AG08395 (cell line): ENCODE results near the gene CDCA7.
"Not testable (repeated sequence)": the region's sequence is repeated elsewhere in the genome, so short reads cannot be mapped to it uniquely, and the experiment has no call there.

Experiments
- DNase-seq: peaks from one replicate; pipeline ENCODE4 v3.0.0; 2012; ENCODE audit warnings: mixed read lengths, low spot score

CDCA7 gene

DNA sequence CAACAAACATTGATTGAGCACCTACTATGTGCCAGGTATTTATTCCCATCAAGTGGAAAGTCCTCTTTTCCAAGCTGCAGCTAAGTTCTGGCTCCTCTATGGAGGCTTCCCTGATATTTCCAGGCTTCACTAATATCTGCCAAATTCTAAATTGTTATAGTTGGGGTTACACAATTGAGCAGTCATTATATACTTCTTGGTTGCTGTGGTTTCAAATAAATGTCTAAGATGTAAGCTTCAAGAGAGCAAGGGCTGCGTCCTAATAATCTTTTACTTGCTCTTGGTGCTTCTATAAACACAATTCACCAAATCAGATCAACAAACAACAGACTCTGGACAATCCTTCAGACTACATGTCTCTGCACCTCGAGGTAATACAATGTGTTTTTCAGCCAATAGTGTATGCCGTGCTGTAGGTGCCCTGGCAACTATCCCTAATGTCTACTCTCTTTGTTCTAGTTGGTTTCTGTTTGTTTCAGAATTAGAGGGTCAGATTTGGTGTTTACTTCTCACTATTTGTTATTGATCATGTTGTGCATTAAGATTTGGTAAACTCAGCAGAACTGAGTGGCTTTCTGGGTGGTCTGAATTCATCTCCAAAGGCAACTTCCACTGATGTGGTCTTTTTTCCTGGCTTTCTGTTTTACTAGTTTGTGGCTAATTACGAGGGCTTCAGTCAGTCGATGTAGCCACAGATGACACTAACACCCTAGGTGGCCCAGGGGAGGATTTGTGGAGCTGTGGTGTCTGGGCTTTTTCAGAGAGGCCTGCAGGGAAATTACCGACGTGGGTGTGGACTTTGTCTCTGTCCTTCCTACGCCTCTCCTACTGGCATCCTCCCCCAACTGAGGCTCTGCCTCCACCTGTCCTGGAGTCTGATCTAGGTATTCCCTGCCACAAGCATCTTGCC lies 50.4 kb downstream of the CDCA7 start:
- no peak for DNase-seq

DNA sequence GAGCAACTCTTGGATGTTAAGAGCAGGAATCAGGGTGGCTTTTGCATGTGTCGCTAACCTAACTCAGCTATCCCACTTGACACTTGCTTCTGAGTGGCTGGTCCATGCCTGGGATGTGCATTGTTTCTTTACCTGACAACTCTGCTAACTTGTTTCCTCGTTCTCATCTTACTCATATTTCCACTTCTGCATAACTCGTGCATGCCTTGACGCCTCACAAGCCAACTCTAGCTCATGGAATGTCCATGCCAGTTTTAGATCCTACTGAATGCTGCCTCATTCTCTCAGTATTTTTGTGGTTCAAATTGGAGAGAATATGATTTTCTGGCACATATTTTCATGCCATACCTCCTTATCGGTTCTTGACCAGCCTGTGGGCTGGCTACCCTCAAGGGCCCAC lies 52.5 kb downstream of the CDCA7 start:
- DNase-seq = no peak

DNA sequence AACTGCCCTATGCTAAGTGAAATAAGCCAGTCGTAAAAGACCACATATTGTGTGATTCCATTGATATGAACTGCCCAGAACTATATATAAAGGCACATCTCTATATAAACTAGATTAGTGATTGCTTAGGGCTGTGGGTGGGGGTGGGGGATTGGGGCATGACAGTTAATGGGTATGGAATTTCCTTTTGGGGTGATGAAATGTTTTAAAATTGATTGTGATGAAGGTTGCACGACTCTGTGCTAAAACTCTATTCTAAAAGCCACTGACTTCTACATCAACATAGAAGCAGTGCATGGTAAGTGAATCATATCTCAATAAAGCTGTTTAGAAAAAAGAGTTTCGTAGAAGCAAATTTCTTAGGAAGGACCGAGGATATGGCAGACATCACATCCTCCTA lies 53.0 kb downstream of the CDCA7 start:
- DNase-seq = no peak

DNA sequence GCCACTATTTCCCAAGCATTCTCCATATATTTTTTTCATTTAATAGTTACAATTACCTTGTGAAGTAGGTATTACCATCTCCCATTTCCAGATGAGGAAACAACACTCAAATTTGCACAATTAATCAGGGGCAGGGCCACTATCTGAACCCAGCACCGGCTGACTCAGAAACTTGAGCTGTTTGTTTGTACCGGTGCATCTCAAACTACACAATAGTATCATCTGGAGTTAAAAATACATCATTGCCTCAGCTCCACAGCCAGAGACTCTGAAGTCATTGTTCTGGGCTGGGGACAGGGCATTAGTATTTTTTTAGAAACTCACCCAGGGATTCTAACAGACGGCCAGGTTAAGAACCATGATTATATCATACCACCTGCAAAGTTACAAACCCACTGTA lies 55.9 kb downstream of the CDCA7 start:
- DNase-seq = no peak

DNA sequence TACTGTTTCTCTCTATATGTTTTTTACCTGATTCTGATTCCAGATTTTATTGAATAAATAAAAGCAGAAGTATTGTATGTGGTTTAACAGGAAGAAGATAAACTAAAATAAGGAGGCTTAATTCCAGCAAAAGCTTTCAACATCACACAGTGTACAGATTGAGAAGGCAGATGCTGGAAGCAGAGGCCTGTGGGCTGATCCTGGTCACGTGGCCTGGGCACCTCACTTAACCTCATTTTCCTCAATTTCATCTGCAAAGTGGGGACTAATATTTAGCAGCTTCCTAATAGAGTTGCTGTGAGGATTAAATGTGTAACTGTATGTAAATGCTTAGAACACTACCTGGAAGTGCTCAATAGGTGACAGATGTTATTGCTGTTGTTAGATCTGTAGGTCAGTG lies 58.0 kb downstream of the CDCA7 start:
- no peak for DNase-seq

DNA sequence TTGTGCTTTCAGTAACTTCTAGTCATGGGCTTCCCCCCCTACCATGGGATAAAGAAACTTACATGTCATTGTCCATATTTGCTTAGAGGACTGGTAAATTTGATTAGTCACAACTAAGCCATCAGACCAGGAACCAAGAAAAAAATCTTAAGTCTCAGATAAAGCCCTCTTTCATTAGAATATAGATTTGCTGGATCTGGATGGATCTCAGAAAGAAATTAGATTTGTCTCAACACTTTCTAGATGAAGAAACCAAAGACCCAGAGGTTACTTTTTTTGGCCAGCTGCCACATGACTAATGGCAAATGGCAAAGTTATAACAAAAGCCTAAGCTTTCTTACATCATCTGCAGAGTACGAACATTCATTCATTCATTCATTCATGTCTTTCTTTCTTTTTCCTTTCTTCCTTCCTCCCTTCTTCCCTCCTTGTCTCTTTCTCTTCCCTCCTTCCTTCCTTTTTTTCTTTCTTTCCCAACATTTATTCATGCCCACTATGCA lies 60.2 kb downstream of the CDCA7 start:
- DNase-seq = no peak

DNA sequence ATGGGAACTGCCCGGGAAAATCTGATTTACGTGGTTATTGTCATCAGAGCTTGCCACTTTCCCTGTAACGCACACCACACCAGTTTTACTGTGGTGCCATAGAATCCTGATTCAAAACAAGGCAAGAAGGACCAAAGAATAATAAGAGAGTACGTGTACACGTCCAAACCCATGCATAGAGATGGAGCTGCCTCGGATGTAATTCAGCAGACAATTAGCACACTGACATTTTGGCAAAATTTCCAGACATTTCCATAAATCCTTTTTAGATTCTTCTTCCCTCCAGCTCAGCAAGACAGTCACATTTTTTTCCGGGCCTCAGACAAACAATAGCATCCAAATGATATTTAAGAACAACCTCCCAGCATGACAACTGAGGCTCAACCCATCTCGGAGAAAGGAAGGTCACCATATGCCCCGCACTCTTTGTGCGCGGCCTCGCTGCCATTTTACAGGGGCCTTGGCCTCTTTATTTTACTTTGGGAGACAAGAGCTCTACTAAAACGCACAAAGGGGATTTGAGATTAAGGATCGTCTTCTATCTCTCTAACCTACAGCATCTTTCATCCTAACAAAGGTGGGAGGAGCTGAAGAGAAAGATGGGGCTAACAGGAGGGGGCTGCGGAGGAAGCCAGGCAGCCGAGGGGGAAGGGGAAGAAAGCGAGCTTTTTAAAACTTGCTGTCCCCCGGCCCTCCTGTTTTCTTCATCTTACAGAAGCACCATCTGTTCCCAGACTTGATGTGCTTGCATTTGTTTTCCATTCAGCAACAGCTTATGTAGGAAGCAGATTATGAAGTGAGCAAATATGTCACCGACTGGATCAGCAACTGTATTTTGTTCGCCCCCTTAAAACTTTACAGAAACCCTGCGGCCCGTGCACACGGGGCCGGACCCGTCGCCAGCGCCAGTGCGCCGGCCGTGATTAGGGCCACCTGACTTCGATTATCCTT lies 61.0 kb downstream of the CDCA7 start:
- DNase-seq = no peak

DNA sequence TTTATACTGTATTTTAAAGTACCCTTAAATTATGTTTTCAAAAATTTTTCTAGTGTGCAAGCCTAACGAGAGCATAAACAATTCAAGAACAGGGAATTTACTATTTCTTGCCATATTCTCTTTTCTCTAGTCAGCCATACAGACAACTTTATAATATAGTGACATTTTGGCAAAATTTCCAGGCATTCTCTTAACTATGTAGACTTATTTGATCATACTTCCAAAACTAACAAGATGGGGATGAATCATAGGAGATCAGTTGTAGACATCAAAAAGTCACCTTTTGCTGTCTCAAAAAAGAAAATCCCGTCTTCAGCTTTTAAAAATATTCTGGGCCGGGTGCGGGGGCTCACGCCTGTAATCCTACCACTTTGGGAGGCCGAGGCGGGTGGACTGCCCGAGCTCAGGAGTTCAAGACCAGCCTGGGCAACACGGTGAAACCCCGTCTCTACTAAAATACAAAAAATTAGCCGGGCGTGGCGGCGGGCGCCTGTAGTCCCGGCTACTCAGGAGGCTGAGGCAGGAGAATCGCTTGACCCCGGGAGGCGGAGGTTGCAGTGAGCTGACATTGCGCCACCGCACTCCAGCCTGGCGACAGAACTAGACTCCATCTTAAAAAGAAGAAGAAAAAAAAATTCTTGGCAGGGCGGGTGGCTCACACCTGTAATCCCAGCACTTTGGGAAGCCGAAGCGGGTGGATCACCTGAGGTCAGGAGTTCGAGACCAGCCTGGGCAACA lies 61.9 kb downstream of the CDCA7 start:
- DNase-seq = not testable (repeated sequence)

DNA sequence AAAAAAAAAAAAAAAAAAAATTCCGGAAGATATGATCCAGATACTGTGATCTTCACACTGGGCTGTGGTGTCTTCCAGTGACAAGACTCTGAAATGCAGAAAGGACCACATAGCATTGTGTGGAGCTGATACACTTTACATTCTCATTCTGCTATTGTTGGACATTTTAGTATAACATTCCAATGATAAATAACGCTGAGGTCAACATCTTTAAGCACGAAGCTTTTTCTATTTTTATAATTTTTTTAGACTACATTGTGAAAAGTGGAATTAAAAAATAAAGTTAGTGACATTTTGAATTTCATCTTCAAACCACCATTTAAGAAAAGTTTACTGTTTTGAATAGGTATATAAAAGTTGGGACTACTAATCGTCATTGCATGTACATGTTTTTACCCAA lies 62.7 kb downstream of the CDCA7 start:
- DNase-seq = no peak

DNA sequence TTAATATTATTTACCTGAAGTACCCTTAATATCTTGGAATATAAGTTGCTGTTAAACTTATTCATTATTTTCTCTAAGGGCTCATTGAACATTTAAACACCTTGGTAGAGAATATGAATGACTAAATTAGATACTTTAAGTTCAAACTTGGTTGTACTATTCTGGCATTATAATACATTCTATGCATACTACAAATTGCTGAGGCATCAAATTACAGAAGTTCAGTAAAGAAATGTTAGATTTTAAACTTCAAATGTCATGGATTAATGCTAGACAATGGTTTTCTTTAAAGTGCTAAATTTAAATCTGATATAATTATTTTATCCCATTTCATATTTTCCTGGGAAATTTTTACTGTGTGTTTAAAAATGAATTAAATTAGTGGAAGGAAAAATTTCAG lies 63.1 kb downstream of the CDCA7 start:
- DNase-seq = no peak
